ENCODE results near the gene ZNF845.

DNA sequence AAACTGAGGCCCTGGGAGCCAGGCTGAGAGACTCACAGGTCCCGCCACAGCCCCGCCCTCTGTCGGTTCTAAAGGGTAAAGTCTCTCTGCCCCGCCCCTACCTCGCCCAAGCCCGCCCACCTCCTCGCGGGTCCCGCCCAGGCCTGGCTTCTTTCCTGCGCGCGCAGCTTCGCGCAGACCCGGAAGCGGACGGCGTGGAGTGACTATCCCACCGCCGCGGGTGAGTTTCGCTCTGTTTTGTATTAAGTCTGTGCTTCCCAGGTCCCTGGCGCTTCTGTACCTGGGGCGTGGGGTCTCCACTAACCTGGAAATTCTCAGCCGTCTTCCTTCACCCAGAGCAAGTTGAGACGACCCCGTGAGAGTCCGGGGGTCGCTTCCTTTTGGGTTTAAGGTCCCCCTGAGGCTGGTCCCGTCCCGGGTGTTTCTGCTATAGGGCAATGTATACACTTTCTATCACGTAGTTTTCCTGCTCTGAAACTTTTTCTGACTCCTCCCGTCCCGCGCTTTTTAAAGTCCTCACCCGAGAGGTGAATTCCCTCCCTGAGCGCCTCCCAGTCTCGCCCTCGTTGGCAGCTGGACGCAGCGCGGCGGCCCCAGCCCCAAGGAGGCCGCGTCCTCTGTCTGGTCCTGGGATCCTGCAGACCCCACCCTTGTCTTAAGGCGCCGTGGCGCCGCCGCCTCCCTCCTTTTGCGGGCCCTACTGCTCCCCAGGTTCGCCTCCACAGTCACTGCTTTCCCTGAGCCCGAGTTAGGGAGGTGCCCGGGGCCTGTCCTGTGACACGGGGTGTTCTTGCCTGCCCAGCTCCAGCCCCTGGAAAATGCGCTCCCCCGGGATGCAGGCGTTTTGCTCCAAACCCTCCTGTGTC lies 61.7 kb downstream of the ZNF845 start, which contains the start of gene ZNF765:
- no peak for TF ChIP-seq GATA2 (IDR thresholded peaks at IDR 0.05; ENCODE audit: low read depth, low read length)
- no peak for TF ChIP-seq GATA3 (IDR thresholded peaks at IDR 0.05; ENCODE audit: low read depth, low read length)
